H1 (cell line): Measurements from ENCODE around the gene UGT1A3. TPM values are rescaled to one million over a fixed set of nuclear protein-coding genes. Genes with fewer than 3 reads are reported as not detected.

ENCODE experiments used
- SRF ChIP-seq: IDR thresholded peaks from 2 replicates; pipeline ENCODE4 v1.6.1; 2011; ENCODE audit warnings: mild to moderate bottlenecking, low read depth, low read length, moderate library complexity
- polyA plus RNA-seq, 7 experiments: library from polyadenylated mRNA; depleted of rRNA in 3 of 7; stranded (reverse) in 5 of 7; unstranded in 2 of 7; fragments of >200 nt in 5 of 7; fragments of 200-250 nt in 2 of 7; gene quantifications; 1 replicate in 5 of 7; 2 replicates in 1 of 7; 4 replicates in 1 of 7; pipeline versions ENCODE4 v1.2.1 to v1.2.3, GENCODE V29; 2011 to 2013; ENCODE audit warnings: missing spikeins in 2 of 7, mixed read lengths in 2 of 7
- total RNA-seq: library from RNA; stranded (reverse); fragmentation: NEBNext Ultra II Directional; extraction: Animal tissue kit (Norgen Biotek cat#: 25700); gene quantifications from 2 replicates; pipeline ENCODE4 v1.2.1, GENCODE V29; 2021

Gene UGT1A3
- total and polyA plus RNA-seq, 2 of the 8 experiments (the other 6 are each of a cell fraction or from before 2014, with no cell fraction given), result not detected

GRCh38 chr2:233764264-233764663, 35.4 kb downstream of the UGT1A3 start (continued):
- TF ChIP-seq SRF, result no peak
